PC-3 (cell line): ENCODE data around the gene BLCAP.

Source experiments
- EZH2 ChIP-seq: fragments of 300-600 bp; sonication (generic); IDR thresholded peaks from one replicate; pipeline ENCODE4 v1.6.1; 2017; ENCODE audit warnings: antibody characterized with exemption, mild to moderate bottlenecking, low read length; ENCODE audit not compliant: unreplicated experiment
- EZH2phosphoT487 ChIP-seq: fragments of 300-600 bp; sonication (generic); IDR thresholded peaks from 2 replicates; pipeline ENCODE4 v1.6.1; 2018; ENCODE audit warnings: mild to moderate bottlenecking, antibody characterized with exemption, low read length, borderline replicate concordance
- TF ChIP-seq, protein P1 (sequence below): fragments of 300-600 bp; sonication (generic); conservative IDR thresholded peaks from 2 replicates; pipeline ENCODE4 v1.5.1; 2017; ENCODE audit warnings: antibody characterized with exemption, low read depth, mild to moderate bottlenecking, low read length

DNA sequence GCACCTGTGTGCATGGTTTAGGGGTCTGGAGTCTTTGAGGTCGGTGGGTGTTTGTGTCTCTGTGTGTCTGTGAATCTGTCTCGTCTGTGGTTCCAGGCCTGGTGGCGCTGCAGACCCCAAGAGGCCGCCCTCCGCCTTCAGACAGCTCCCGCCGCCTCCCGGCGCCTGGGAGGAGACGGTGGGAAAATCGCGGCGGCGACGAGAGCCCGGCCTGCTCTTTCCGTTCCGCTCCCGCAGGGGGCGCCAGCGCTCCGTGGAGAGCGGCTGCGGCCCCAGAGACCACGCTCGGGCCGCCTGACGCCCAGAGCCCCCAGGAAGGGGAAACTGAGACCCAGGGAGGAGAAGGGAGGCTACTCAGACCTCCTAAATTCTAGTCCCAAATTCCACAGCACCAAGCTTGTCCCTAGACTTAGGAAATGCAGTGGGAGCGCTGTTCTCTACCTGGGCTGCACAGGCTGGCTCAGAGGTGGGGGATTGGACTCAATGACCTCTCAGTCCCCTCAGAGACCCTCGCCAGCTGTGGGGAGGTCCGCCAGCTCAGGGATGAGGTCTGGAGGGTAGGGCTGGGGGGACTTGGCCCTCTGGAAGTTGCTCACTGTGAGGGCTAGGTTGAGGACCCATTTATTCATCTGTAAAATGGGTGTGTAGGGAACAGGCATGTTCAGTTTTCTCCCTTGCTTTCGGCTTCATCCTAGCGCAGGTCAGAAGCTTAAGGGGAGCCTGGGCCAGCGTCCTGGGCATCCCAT, 36.9 kb upstream of the BLCAP start:
- TF ChIP-seq, protein P1, sequence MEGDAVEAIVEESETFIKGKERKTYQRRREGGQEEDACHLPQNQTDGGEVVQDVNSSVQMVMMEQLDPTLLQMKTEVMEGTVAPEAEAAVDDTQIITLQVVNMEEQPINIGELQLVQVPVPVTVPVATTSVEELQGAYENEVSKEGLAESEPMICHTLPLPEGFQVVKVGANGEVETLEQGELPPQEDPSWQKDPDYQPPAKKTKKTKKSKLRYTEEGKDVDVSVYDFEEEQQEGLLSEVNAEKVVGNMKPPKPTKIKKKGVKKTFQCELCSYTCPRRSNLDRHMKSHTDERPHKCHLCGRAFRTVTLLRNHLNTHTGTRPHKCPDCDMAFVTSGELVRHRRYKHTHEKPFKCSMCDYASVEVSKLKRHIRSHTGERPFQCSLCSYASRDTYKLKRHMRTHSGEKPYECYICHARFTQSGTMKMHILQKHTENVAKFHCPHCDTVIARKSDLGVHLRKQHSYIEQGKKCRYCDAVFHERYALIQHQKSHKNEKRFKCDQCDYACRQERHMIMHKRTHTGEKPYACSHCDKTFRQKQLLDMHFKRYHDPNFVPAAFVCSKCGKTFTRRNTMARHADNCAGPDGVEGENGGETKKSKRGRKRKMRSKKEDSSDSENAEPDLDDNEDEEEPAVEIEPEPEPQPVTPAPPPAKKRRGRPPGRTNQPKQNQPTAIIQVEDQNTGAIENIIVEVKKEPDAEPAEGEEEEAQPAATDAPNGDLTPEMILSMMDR, result peak; percentile 96
- no peak for TF ChIP-seq EZH2
- TF ChIP-seq EZH2phosphoT487, result no peak
